Measurements from ENCODE around the gene HIPK2.

The HIPK2 gene

DNA sequence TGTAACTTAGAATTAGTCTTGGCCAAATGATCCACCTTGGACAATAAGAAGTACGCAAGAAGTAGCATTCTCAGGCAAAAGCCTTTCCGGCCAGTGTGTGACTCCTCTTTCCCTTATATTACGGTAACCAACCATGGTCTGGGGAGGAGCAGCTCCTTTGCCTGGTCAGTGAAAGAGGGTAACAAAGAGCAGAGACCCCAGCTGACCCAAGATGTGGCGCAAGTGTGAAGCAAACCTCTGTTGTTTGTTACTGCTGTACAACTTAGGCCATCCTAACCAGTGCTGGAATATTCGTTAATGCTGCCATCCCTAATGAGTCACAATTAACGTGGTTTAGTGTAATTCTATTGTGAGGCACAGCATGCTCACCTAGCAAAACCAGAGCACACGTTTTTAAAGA, 44.0 kb downstream of the HIPK2 start:
- no peak for DNase-seq

DNA sequence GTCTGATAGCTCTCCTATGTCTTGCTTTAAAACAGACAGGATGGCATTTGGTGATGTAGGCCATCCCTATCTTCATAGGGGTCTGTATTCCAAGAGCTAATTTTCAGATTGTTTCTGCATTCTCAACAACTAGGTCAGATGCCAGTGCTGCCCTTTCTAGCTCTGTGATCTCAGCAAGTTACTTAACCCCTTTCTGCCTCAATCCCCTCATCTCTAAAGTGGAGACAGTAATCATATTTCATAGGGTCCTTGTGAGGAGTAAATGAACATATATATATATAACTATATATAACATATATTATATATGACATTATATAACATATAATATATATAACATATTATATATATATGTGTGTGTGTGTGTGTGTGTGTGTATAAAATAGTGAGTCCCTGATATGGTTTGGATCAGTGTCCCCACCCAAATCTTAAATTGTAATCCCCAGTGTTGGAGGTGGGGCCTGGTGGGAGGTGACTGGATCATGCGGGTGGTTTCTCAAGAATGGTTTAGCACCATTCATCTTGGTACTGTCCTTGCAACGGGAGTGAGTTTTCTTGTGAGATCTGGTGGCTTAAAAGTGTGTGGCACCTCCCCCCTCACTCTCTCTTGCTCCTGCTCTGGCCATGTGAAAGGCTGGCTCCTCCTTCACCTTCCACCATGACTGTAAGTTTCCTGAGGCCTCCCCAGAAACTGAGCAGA, 45.2 kb downstream of the HIPK2 start:
- DNase-seq, result no peak

DNA sequence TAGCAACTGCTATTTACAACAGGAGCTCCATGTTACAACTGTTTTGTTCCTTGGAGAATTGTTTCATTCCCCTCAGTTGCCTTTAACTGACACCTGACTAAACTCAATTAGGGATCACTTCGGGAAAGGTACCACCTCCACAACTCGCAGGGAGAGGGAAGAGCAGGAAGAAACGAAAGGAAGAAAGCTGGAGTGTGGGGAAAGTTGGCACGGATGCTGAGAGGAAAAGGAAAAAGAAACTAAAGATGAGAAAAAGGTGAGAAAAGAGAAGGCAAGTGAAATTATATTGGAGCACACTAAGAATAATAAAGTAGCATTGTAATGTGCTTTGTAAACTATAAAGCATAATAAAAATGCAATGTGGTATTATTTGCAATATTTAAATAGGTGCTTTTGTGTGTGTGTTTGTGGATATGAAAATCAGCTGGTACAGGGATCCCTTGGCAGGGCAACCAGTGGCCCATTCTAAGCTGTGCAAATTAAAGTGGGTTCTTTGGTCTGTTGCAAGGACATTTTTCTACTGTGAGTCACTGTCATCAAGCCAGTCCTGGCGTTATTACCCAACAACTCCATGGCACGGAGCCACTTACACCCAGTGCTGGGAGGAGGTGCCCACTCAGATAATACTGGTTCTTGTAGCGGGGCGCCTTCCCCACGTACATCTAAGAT, 45.9 kb downstream of the HIPK2 start:
- no peak for DNase-seq

DNA sequence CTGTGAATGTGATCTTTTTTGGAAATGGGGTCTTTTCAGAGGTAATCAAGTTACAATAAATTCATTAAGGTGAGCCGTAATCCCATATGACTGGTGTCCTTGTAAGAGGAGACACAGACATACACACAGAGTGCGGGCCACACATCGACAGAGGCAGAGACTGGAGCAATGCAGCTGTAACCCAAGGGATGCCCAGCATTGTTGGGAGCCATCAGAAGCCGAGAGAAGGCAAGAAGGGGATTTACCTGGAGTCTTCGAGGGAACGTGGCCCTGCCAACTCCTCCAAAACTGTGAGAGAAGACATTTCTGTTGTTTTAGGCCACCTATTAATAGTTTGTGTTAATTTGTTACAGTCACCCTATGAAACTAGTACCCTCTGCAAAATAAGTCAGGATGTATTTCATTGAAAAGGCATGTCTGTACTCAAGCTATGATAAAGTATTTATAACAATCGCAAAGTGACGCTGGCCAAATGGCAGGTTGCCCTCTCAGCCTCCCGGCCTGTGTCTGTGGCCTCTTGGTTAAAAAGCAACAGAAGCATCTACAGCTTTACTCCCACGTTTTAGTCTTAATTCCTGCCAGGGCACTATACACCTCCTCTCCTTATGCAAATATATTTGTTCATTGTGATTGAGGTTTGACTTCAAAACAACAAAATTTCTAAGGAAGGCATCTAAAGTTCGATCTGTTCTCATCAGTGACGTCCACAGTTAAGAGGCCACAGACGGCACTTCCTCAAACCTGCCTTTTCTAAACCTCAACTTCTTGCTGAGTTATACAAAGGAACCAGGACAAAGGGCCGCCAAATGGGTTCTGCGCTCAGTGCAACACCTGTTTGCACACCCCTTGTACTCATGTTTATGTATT, 46.8 kb downstream of the HIPK2 start:
- no peak for DNase-seq

DNA sequence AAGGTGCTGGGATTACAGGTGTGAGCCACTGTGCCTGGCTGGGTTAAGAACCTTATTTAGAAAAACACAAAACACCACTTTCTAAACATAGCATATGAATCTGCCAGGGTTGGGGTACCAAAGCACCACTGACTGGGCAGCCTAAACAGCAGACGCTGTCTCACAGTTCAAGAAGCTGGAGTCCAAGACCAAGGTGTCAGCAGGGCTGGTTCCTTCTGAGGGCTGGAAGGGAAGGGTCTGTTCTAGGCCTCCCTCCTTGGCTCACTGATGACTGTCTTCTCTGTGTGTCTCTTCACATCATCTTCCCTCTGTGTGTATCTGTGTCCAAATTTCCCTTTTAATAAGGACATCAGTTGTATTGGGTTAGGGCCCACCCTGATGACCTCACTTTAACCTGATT, 49.6 kb downstream of the HIPK2 start:
- no peak for DNase-seq

DNA sequence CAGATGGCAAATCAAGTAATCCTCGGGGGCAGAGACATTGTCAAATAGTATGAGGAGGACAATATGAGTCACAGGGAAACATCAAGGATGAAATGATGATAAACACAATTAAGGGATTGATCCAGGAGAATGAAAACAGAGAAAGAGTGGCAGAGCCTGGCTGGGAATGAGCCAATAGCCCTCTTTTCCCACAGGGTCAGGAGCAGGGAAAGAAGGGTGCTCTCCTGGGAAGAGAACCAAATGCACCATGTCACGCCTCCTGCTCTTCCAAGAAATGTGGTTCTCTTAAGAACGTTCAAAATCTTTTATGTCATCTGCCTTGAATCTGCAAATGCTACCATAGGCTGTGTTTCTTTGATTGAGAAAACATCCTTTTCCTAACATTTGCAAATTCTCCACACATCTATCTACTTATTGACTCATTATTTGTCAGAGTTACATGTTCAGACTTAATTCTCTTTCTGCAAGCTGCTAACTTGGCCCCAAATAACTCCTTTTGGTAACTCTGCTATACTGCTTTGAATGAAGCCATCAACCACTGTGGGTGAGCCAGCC, 50.6 kb downstream of the HIPK2 start:
- DNase-seq, result no peak

DNA sequence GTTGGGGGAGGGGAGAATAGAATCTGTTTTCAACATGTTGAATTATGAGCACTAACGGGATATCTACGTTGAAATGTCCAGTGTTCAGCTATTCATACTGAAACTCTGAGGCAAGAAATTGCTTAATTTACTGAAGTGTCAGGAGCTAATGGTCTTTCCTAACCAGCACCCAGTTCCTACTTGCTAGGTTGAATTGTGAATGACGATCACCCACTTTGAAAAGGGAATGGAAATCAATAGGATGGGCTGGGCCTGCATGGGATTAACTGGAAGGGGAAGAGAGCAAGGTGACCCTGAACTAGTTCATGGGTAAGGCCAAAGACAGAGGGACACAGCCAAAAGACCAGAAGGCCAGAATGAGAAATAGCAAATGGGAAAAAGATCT, 51.3 kb downstream of the HIPK2 start:
- DNase-seq, result no peak

DNA sequence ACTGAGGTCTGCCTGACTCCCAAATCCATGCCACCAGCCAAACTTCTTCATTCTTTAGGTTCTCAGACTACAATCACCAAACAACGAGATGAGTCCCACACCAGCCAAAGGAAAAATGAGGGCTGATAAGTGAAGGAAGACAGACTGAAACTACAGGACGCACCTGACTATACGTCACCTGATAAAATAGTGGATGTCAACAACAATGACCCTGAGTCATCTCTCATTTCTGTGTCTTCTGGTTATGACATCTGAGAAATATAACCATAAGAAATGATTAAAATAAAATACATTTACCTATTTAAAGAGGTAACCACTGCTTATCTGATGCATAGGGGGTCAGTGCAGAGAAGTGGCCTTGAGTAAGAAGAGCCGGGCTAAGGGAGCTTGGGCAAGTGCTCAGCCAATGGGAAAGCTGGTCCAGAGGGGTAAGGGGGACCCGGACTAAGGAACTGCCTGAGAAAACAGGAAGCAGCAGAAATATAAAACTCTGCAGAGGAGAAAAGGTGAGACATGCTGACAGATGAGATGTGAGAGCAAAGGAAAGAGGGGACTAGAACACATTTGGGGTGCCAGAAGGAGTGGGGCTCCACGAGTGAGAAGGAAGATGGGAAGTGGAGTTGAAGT, 51.8 kb downstream of the HIPK2 start:
- no peak for DNase-seq

DNA sequence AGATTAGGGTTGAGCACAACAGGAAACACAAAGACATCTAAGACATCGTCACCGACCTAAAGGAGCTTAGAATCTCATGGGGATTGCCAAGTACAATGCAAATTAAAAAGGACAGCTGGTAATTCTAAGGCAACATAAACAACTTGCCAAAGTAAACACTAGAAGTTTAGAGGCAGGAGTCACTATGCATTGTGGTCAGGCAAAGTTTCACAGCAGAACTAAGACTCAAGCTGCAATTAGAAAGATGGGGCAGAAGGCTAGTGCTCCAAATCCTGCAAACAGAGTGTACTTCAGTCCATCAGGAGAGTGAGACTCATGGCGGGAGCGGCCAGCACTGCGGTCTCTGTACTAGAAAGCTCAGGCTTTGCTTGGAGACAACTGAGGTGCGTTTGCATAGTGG, 52.7 kb downstream of the HIPK2 start:
- DNase-seq, result no peak

DNA sequence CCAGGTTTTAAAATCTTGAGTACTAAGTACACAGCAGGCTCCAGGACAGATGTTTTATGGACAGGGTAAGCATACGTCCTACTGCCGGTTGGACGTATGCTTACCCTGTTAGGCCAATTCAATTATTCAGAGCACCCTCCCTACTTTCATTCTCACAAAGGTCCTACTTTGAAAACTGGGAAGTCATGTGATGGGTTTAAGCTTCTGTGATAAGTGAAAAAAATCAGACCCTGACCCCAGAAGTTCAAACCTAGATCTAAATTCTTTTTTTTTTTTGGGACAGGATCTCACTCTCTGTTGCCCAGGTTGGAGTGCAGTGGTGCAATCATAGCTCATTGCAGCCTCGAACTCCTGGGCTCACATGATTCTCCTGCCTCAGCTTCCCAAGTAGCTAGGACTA, 55.2 kb downstream of the HIPK2 start:
- no peak for DNase-seq

DNA sequence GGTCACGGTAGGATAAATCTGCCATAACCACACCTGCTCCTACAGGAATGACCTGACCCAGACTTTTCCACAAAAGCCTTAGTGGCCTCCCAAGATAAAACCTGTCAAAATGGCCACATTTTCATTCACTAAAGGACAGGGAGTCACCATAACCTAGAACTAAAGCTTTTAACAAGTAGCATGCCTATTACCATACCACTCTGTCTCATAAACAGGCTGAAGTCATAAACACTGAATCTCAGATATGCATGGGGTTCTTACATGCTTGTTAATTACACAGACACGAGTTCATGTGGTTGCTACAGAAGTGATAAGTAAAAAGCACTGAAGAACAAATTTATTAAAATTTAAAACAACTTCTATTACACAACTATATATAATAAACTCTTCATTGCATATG, 56.0 kb downstream of the HIPK2 start:
- DNase-seq, result no peak

DNA sequence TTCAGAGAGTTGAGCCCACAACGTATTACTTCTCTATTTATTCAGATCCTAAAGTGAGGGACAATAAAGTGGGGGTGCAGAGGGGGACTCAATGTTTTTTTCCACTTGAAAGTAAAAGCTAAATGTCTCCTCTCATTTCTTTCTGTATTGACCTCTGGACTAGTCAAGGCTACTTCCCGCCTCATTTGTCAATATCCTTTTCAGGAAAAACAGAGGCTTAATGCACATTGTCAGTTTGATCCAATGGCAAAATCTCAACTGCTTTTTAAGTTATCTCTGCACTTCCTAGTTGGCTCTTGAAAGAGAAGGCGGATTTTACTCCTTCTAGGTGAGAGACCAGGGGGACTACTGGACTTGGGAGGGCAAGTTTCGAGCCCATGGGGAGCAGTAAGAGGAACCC, 56.4 kb downstream of the HIPK2 start:
- DNase-seq, result no peak

DNA sequence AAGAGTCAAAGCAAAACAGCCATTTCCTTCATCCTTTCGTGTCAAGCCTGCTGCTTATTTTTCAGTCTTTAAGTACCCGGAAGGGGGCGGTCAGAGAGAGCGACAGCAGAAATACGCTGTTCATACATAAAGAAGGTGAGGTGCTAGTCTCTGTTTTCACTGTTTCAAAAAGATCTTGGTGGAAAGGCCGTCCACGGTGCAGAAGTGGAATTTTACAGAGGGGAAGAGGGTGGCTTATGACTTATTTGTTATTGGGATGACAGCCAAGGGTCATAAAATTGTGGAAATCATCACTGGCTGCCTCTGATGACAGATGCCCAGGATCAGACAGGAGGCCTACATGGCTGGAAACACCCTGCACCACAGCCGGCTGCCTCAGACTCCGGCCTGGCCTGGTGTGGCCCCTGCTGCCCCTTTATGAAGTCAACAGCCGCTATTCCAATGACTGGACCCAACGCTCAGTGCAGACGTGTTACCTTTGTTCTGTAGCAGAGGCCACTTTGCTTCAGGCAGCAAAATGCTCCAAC, 57.0 kb downstream of the HIPK2 start:
- no peak for DNase-seq

DNA sequence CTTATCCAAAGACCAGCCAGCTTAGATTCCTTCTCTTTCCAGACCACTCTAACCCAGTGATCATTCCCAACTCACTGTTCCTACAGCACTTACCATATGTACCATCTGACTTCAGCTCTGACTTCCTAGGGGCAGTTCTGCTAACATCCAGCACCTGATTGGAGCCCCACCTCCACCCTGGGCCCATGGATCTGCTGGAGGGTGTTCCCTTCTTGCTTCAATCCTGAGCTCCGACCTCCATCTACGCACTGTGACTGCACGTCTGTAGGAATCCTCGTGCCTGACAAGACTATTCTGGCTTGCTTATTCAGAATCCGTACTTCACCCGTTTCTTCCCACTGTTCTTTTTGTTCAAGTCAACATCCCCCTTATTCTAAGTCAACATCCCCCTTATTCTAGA, 57.6 kb downstream of the HIPK2 start:
- no peak for DNase-seq

DNA sequence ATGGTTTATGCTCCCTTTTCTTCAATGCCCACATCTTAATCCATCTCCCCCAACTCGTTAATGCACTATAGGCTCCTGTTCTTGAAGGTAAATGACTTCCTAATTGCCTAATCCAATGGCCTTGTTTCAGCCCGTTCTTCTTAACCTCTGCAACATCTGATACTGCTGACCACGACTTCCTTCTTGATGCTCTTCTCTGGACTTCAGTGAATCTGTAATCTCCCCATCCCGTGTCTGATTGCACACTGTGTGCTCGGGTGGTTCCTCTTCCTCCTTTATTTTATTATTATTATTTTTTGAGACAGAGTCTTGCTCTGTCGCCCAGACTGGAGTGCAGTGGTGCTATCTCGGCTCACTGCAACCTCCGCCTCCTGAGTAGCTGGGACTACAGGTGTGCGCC, 58.9 kb downstream of the HIPK2 start:
- no peak for DNase-seq

DNA sequence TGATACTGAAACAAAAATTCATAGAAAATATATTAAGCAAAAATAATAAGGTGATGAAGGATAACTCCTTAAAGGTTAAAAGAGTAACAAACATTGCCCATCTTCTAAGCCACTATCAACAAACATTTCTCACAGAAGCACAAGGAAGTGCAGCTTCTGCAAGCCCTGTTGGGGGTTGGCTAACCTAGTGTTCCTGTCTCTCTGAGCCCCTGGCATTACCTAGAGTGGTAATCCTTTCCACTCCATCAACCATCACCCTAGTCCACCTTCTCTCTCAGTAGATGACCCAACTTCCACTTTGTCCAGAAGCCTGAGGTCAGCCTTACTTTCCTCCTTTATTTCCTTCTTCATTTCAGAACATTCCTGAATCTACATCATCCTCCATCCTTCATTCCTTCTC, 59.7 kb downstream of the HIPK2 start:
- no peak for DNase-seq

DNA sequence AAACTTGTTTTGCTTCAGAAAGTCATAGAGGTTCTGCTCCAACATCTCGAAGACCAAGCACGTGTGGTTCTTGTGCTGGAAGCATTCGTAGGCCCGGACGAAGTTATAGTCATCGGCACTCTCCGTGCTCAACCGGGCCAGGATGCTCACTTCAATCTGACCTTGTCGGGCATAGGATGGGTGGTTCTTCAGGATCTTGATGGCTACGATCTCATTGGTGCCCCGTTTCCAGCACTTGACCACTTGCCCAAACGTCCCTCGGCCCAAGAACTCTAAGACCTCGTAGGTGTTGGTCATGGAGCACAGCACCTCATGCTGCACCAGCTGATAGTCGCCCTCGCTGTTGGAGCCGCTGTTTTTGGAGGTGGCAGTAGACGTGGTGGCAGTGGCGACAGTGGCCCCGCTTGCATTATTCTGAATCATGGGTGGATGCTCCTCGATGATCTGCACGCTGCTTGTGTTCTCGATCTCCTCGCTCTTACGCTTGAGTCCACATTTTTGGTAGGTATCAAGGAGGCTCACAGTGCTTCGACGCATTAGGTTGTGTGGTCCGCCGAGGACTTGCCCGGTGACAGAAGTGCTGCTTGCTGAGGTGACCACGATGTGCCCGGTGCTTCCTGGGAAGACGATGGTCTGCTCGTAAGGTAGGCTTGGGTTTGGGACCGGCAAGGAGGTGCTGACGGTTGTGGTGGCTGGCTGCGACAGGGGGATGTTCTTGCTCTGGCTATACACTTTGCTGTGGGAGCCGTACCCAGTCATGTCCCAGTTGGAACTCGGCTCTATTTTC, 61.4 kb downstream of the HIPK2 start:
- no peak for DNase-seq

DNA sequence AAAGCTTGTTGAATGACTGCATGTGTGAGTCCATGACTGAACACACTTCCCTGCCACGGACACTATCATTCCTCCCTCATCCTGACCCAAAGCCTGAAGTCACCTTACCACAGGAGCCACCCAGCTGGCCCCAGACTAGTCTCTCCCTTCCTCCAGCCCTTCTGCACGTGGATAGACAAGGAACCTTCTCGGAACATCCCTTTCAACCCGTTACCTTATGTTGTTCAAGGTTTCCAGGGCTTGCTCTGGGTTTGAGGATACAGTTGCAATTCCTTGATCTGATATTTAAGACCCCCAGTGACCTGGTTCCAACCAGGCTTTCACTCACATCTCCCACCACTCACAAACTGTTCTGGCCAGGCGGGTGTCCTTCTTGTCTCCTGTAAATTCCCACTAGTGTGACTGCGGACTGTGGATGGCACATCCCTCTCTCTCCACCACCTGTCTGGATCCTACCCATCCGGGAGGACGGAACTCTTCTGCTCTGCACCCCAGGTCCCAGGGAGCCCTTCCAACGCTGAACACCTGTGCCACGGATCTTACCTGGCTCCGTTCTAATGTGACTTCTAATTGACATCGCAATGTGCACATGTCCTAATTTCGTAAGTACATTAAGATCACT, 62.5 kb downstream of the HIPK2 start:
- no peak for DNase-seq

DNA sequence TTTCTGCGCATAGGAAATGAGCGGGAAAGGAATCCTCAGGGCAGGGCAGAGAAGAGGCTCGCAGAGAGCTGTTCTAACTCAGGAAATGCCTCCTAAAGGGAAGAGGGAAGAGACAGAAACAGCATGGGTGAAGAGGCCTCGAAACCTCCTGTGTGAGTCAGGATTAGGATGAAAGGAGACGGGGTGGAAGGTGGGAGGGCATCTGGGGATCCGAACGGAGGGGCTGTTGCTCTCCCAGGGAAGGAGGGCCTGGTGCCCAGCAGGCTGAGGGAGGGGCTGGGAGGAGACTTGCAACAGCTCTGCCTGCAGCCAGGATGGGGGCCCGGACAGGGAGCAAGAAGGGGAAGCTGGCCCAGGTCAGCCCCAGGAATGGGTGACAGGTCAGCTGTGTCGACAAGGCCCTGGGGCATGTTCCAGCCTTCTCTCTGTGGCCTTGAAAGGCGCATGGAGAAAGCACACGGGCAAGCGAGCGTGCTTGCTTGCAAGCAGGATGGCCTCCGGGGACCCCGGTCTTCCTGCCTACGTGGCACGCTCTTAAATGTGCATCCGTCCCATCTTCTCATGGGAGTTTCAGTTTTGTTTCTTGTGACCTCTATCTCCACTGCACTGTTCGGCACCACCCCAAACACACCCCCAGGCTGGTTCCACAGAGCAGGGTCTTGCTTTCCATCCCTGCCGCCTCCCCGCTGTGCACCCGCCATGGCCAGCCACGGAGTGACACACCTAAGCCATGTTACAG, 63.5 kb downstream of the HIPK2 start:
- no peak for DNase-seq

DNA sequence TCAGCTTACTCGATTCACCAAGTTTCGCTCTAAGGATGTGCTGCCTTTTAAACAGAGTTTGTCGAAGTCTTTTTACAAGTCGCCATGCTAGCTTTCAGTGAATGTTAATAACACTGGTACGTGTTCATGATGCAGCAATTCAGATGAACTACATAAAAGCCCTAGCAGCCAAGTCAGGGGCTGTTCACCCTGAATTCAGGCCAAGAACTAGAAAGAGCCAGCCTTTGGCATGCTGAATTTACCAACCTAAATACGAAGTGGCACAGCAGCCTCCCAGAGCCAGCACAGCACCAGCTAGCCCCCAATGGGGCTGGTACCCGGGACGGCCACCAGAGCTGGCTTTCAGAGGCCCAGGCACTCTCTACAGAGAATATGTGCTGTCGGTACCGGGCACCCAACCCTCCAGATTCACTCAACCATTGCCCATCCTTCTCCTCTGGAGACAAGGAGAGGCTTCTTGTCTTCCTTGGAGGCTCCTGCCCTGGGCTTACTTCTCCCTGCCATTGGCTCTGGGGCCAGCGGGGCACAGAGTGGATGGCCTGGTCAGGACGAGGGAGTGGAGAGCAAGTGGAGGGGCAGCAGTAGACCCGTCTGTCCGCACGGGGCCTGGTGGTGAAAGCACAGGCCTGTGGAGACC, 64.2 kb downstream of the HIPK2 start:
- no peak for DNase-seq

Measured in NCI-H2171 (cell line).